ENCODE results near the gene FAM177A1. TPM values are rescaled to one million over a fixed set of nuclear protein-coding genes. Genes with fewer than 3 reads are reported as not detected.
A peak's percentile ranks its signal among the peaks of the same experiment; 100 is the strongest.

The FAM177A1 gene
- total and polyA plus RNA-seq, 2 of the 13 experiments (the other 11 are each of a cell fraction or from before 2014, with no cell fraction given) = 72.9 to 119 TPM

- TF ChIP-seq ISX (CRISPR knock-in tag; conservative IDR thresholded peaks at IDR 0.05) (peak; percentile 94; the same call in 1 of the 2 replicates), POGK (CRISPR knock-in tag; conservative IDR thresholded peaks at IDR 0.05) (peak; percentile 94), KDM2A (CRISPR knock-in tag; IDR thresholded peaks at IDR 0.05; ENCODE audit: borderline replicate concordance, low read depth) (peak; percentile 97), AHDC1 (CRISPR knock-in tag; IDR thresholded peaks at IDR 0.05; ENCODE audit: borderline replicate concordance) (peak; percentile 65; the same call in 1 of the 2 replicates), ERF (CRISPR knock-in tag; IDR thresholded peaks at IDR 0.05) (peak; percentile 99), MBNL3 (CRISPR knock-in tag; conservative IDR thresholded peaks at IDR 0.05) (no peak), CSRNP1 (CRISPR knock-in tag; IDR thresholded peaks at IDR 0.05) (peak; percentile 95), ZNF44 (CRISPR knock-in tag; IDR thresholded peaks at IDR 0.05) (peak; percentile 85; the same call in 1 of the 2 replicates), MYPOP (CRISPR knock-in tag; IDR thresholded peaks at IDR 0.05) (peak; percentile 99), DPF2 (CRISPR knock-in tag; IDR thresholded peaks at IDR 0.05; ENCODE audit: borderline replicate concordance, low read depth) (peak; percentile 13; the same call in 1 of the 2 replicates), ZNF207 (IDR thresholded peaks at IDR 0.05; ENCODE audit: borderline replicate concordance) (no peak), ZNF33B (CRISPR knock-in tag; IDR thresholded peaks at IDR 0.05) (peak; percentile 96), E2F5 (CRISPR knock-in tag; conservative IDR thresholded peaks at IDR 0.05) (peak; percentile 72; the same call in 1 of the 2 replicates), MIXL1 (CRISPR knock-in tag; IDR thresholded peaks at IDR 0.05) (peak; percentile 73), ZNF772 (CRISPR knock-in tag; IDR thresholded peaks at IDR 0.05) (peak; percentile 100), SRY (CRISPR knock-in tag; IDR thresholded peaks at IDR 0.05) (peak; percentile 99), ZNF451 (CRISPR knock-in tag; IDR thresholded peaks at IDR 0.05) (peak; percentile 99), ZNF737 (CRISPR knock-in tag; IDR thresholded peaks at IDR 0.05; ENCODE audit: borderline replicate concordance) (no peak)
Measured at GRCh38 chr14:35046048-35046750, at the start of gene FAM177A1 (continued).
